ENCODE measurements around the gene TUBB2B.

DNA sequence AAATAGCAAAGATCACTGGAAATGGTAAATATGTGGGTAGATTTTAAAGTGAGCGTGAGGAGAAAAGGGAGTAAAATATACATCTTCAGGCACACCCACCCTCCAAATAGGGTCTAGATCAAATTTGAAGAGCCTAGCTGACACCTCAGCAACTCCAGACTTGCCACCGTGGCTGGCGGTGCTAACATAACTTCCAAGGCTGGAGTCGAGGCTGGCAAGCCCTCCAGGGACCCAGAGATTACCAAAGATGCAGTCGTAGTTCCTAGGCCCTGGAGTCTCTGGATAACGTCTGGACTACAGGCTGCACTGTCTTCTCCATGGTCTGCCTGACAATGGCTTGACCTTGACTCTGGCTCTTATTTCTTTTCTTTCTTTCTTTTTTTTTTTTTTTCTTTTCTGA is 22.5 kb downstream of the TUBB2B start:
- TF ChIP-seq POLR2A (IDR thresholded peaks at IDR 0.05) (no peak), POLR2AphosphoS5 (IDR thresholded peaks at IDR 0.05) (no peak)
- TF ChIP-seq, protein P1, sequence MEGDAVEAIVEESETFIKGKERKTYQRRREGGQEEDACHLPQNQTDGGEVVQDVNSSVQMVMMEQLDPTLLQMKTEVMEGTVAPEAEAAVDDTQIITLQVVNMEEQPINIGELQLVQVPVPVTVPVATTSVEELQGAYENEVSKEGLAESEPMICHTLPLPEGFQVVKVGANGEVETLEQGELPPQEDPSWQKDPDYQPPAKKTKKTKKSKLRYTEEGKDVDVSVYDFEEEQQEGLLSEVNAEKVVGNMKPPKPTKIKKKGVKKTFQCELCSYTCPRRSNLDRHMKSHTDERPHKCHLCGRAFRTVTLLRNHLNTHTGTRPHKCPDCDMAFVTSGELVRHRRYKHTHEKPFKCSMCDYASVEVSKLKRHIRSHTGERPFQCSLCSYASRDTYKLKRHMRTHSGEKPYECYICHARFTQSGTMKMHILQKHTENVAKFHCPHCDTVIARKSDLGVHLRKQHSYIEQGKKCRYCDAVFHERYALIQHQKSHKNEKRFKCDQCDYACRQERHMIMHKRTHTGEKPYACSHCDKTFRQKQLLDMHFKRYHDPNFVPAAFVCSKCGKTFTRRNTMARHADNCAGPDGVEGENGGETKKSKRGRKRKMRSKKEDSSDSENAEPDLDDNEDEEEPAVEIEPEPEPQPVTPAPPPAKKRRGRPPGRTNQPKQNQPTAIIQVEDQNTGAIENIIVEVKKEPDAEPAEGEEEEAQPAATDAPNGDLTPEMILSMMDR (IDR thresholded peaks at IDR 0.05 in 8 of 11, conservative IDR thresholded peaks at IDR 0.05 in 3 of 11) = no peak

All from spleen (tissue), 7 donors.